ENCODE measurements around the gene AKNAD1. TPM values are rescaled to one million over a fixed set of nuclear protein-coding genes. Genes with fewer than 3 reads are reported as not detected.

Gene AKNAD1
- total RNA-seq, 1 experiment from 2014 or later: 7.2 TPM

GRCh38 chr1:108848806-108849205, 8.1 kb downstream of the AKNAD1 start:
- CTCF ChIA-PET: interaction anchor here (0.7 to 4.1 kb wide), 3 partner anchors 18 to 180 kb away, joined by 4 to 36 read pairs (median 4); no protein-coding TSS in a partner anchor
- intact Hi-C loops (cut with micrococcal nuclease): no loop called here
- POLR2A ChIA-PET: interaction anchor here (0.7 to 12.1 kb wide), 7 partner anchors 9 to 262 kb away, joined by 3 to 223 read pairs (median 3); partner anchors contain the start of gene GPSM2

GRCh38 chr1:108847494-108847893, 9.4 kb downstream of the AKNAD1 start:
- POLR2A ChIA-PET: interaction anchor here (0.6 to 12.1 kb wide), 8 partner anchors 9 to 435 kb away, joined by 3 to 223 read pairs (median 8); partner anchors contain the start of genes GPSM2 and PSRC1
- intact Hi-C loops (cut with micrococcal nuclease): no loop called here
- H3K9me3 Mint-ChIP-seq (ENCODE audit: unreplicated experiment): no peaks in the 10 kb centered on the region
- TF ChIP-seq CTCF (IDR thresholded peaks at IDR 0.05; ENCODE audit: unreplicated experiment): no peak
- no peak for DNase-seq (ENCODE audit: unreplicated experiment)
- H3K27me3 Mint-ChIP-seq (ENCODE audit: insufficient read depth, unreplicated experiment): no peaks in the 10 kb centered on the region
- no peak overlapping the region for H3K4me3 Mint-ChIP-seq (ENCODE audit: unreplicated experiment)
- H3K27ac Mint-ChIP-seq (ENCODE audit: low read depth, unreplicated experiment): peak overlapping the region; percentile 47
- H3K36me3 Mint-ChIP-seq (ENCODE audit: insufficient read depth, unreplicated experiment): no peaks in the 10 kb centered on the region
- peaks cover 36% of the 10 kb centered on the region for H3K4me1 Mint-ChIP-seq (ENCODE audit: insufficient read depth, unreplicated experiment)
- BruUV-seq (replicated peaks): no TSS peak
- CTCF ChIA-PET: interaction anchor here (0.7 to 4.1 kb wide), 6 partner anchors 9 to 44 kb away, joined by 4 to 36 read pairs (median 4); partner anchors contain the start of gene AKNAD1

More at GRCh38 chr1:108848806-108849205, 8.1 kb downstream of the AKNAD1 start:
- Mint-ChIP-seq H3K4me1 (ENCODE audit: insufficient read depth, unreplicated experiment) (peaks cover 32% of the 10 kb centered on the region), H3K27me3 (ENCODE audit: insufficient read depth, unreplicated experiment) (no peaks in the 10 kb centered on the region), H3K9me3 (ENCODE audit: unreplicated experiment) (no peaks in the 10 kb centered on the region), H3K4me3 (ENCODE audit: unreplicated experiment) (no peak overlapping the region), H3K27ac (ENCODE audit: low read depth, unreplicated experiment) (no peak overlapping the region), H3K36me3 (ENCODE audit: insufficient read depth, unreplicated experiment) (no peaks in the 10 kb centered on the region)
- DNase-seq (ENCODE audit: unreplicated experiment): no peak
- no peak for TF ChIP-seq CTCF (IDR thresholded peaks at IDR 0.05; ENCODE audit: unreplicated experiment)
- BruUV-seq (replicated peaks): no TSS peak

- no peaks in the 10 kb centered on the region for H3K9me3 Mint-ChIP-seq (ENCODE audit: unreplicated experiment)
Observed at GRCh38 chr1:108845991-108846390, 10.9 kb downstream of the AKNAD1 start.

More at GRCh38 chr1:108845991-108846390, 10.9 kb downstream of the AKNAD1 start:
- no peaks in the 10 kb centered on the region for H3K27me3 Mint-ChIP-seq (ENCODE audit: insufficient read depth, unreplicated experiment)
- peaks cover 38% of the 10 kb centered on the region for H3K4me1 Mint-ChIP-seq (ENCODE audit: insufficient read depth, unreplicated experiment)
- H3K36me3 Mint-ChIP-seq (ENCODE audit: insufficient read depth, unreplicated experiment): no peaks in the 10 kb centered on the region
- peak overlapping the region; percentile 89 for H3K27ac Mint-ChIP-seq (ENCODE audit: low read depth, unreplicated experiment)
- no TSS peak for BruUV-seq (replicated peaks)
- POLR2A ChIA-PET: interaction anchor here (0.7 to 12.1 kb wide), 17 partner anchors 9 to 52 kb away, joined by 3 to 223 read pairs (median 6); partner anchors contain the start of genes AKNAD1 and GPSM2
- TF ChIP-seq CTCF (IDR thresholded peaks at IDR 0.05; ENCODE audit: unreplicated experiment): no peak
- peak; percentile 85 for DNase-seq (ENCODE audit: unreplicated experiment)
- intact Hi-C loops (cut with micrococcal nuclease): no loop called here
- H3K4me3 Mint-ChIP-seq (ENCODE audit: unreplicated experiment): no peak overlapping the region
- CTCF ChIA-PET: interaction anchor here (0.6 to 4.1 kb wide), 8 partner anchors 10 to 52 kb away, joined by 3 to 36 read pairs (median 5); partner anchors contain the start of gene AKNAD1
